Upper lobe of left lung (tissue), 6 donors: ENCODE data around the gene TMCO4. TPM values are rescaled to one million over a fixed set of nuclear protein-coding genes. Genes with fewer than 3 reads are reported as not detected.

Experiments used
- ATAC-seq, 2 donors: fragments of 200-7000 bp; cut with Tn5 transposase; one replicate each; pipeline ENCODE4 v1.9.1; 2022; ENCODE audit warnings: mild to moderate bottlenecking in 2 of 2, moderate library complexity in 2 of 2; ENCODE audit not compliant: low FRiP score in 2 of 2
- DNase-seq, 2 donors: peaks; one replicate each; pipeline ENCODE4 v3.0.0-alpha.2; 2019 to 2020
- H3K27ac ChIP-seq, 4 donors: fragments of 200-600 bp; sonication (generic); one replicate each; pipeline ENCODE4 v1.5.1; 2016 to 2019
- H3K27me3 ChIP-seq, 4 donors: fragments of 200-600 bp; sonication (generic); one replicate each; pipeline ENCODE4 v1.5.1; 2017 to 2019
- H3K36me3 ChIP-seq, 4 donors: fragments of 200-600 bp; sonication (generic); one replicate each; pipeline ENCODE4 v1.5.1; 2016 to 2019
- H3K4me1 ChIP-seq, 4 donors: fragments of 200-600 bp; sonication (generic); one replicate each; pipeline ENCODE4 v1.5.1; 2018 to 2019
- H3K4me3 ChIP-seq, 4 donors: fragments of 200-600 bp; sonication (generic); one replicate each; pipeline ENCODE4 v1.5.1; 2017 to 2019; ENCODE audit warnings: mild to moderate bottlenecking in 2 of 4, moderate library complexity in 1 of 4
- H3K9me3 ChIP-seq, 4 donors: fragments of 200-600 bp; sonication (generic); one replicate each; pipeline ENCODE4 v1.5.1; 2018 to 2019
- EP300 ChIP-seq, 4 donors: sonication (generic); formaldehyde crosslinking; IDR thresholded peaks; one replicate each; pipeline ENCODE4 v1.5.1; 2017; ENCODE audit warnings: antibody characterized with exemption in 4 of 4, control low read depth in 2 of 4
- POLR2A ChIP-seq, 4 donors: fragments of 450-650 bp; IDR thresholded peaks; one replicate each; pipeline ENCODE4 v1.5.1; 2016 to 2017; ENCODE audit warnings: antibody characterized with exemption in 4 of 4, mild to moderate bottlenecking in 2 of 4
- POLR2AphosphoS5 ChIP-seq, 2 donors: sonication (generic); formaldehyde crosslinking; IDR thresholded peaks; one replicate each; pipeline ENCODE4 v1.5.1; 2017; ENCODE audit warnings: antibody characterized with exemption in 2 of 2
- WGBS, 2 donors: methylation state at CpG; one replicate each; pipeline ENCODE4 v1.1.5; 2017 to 2018; 5-methylcytosine and 5-hydroxymethylcytosine counted together
- total RNA-seq, 6 donors: library from RNA; depleted of rRNA in 4 of 6; stranded (reverse); fragments of >200 nt in 4 of 6; gene quantifications; one replicate each; pipeline versions ENCODE4 v1.1.0 to v1.2.1, GENCODE V29; 2016 to 2021
- TF ChIP-seq, protein P1 (sequence below), 6 experiments: fragments of 450-650 bp in 4 of 6; fragments of 200-600 bp in 2 of 6; sonication (generic) in 2 of 6; IDR thresholded peaks; one replicate each; pipeline ENCODE4 v1.5.1; 2016 to 2019; ENCODE audit warnings: antibody characterized with exemption in 6 of 6
- donor health status: DM: no; HTN: no; CAD: no; lungs with moderate emphysema.
- donor health status: DM: no; HTN: yes; CAD: no; lungs with severe emphysema.

The TMCO4 gene
- total RNA-seq, 6 donors from 2014 or later = 19.1 to 46.1 (median 24.9) TPM

GRCh38 chr1:19683351-19683750 lies 116.4 kb downstream of the TMCO4 start:
- no peaks in the 10 kb centered on the region for H3K27me3 ChIP-seq

GRCh38 chr1:19682901-19683300 lies 116.8 kb downstream of the TMCO4 start:
- ATAC-seq (no peak), DNase-seq (peak in 1 of 2 donors; percentile 55)
- WGBS, 2 donors = 71 to 83% methylated on average over 3 to 6 of the region's 7 CpGs
- H3K4me3 ChIP-seq = no peak overlapping the region
- TF ChIP-seq POLR2AphosphoS5 (IDR thresholded peaks at IDR 0.05) (no peak), POLR2A (IDR thresholded peaks at IDR 0.05) (no peak), EP300 (IDR thresholded peaks at IDR 0.05) (no peak)
- TF ChIP-seq, protein P1, sequence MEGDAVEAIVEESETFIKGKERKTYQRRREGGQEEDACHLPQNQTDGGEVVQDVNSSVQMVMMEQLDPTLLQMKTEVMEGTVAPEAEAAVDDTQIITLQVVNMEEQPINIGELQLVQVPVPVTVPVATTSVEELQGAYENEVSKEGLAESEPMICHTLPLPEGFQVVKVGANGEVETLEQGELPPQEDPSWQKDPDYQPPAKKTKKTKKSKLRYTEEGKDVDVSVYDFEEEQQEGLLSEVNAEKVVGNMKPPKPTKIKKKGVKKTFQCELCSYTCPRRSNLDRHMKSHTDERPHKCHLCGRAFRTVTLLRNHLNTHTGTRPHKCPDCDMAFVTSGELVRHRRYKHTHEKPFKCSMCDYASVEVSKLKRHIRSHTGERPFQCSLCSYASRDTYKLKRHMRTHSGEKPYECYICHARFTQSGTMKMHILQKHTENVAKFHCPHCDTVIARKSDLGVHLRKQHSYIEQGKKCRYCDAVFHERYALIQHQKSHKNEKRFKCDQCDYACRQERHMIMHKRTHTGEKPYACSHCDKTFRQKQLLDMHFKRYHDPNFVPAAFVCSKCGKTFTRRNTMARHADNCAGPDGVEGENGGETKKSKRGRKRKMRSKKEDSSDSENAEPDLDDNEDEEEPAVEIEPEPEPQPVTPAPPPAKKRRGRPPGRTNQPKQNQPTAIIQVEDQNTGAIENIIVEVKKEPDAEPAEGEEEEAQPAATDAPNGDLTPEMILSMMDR (IDR thresholded peaks at IDR 0.05) = no peak
- no peak overlapping the region for H3K27ac ChIP-seq
- H3K27me3 ChIP-seq = no peaks in the 10 kb centered on the region
- no peaks in the 10 kb centered on the region for H3K9me3 ChIP-seq
- H3K4me1 ChIP-seq = no peaks in the 10 kb centered on the region
- peaks cover 0 to 25% (median 2%) of the 10 kb centered on the region in 4 donors for H3K36me3 ChIP-seq

More at GRCh38 chr1:19683351-19683750, 116.4 kb downstream of the TMCO4 start:
- DNase-seq (no peak), ATAC-seq (no peak)
- WGBS, 2 donors = 87 to 88% methylated on average over 4 to 8 of the region's 8 CpGs
- Histone ChIP-seq H3K27ac (no peak overlapping the region), H3K4me3 (no peak overlapping the region), H3K36me3 (peaks cover 0 to 29% (median 3%) of the 10 kb centered on the region in 4 donors), H3K9me3 (no peaks in the 10 kb centered on the region), H3K4me1 (no peaks in the 10 kb centered on the region)
- no peak for TF ChIP-seq POLR2A (IDR thresholded peaks at IDR 0.05)
- TF ChIP-seq EP300 (IDR thresholded peaks at IDR 0.05) = no peak
- TF ChIP-seq, protein P1 (IDR thresholded peaks at IDR 0.05) = no peak
- no peak for TF ChIP-seq POLR2AphosphoS5 (IDR thresholded peaks at IDR 0.05)

DNA sequence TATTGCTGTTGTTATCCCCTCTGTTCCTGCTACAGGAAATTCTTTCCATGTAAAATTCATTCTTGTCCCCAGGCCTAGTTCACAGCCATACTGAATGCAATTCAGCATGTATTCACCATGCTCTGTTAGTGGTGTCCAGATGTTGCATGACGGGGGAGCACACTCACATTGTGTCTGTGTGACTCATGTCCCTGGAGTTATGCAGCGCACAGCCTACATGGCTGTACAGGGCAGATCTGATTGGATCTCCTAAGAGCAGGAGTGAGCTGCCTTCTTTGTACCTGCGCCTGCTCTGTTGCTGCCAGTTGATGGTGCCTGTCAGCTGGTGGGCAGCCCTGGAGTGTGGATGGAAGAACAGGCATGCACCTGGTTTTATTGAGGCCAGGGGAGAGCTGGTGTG lies 117.5 kb downstream of the TMCO4 start:
- DNase-seq = no peak
- 94% methylated on average over 3 of the region's 3 CpGs for WGBS, 2 donors
- Histone ChIP-seq H3K27me3 (no peaks in the 10 kb centered on the region), H3K36me3 (peaks cover 0 to 19% (median 0%) of the 10 kb centered on the region in 4 donors), H3K27ac (no peak overlapping the region), H3K9me3 (no peaks in the 10 kb centered on the region), H3K4me3 (no peak overlapping the region), H3K4me1 (no peaks in the 10 kb centered on the region)
- no peak for TF ChIP-seq POLR2AphosphoS5 (IDR thresholded peaks at IDR 0.05)
- TF ChIP-seq, protein P1 (IDR thresholded peaks at IDR 0.05) = no peak
- no peak for TF ChIP-seq EP300 (IDR thresholded peaks at IDR 0.05)
- no peak for TF ChIP-seq POLR2A (IDR thresholded peaks at IDR 0.05)
- peak in 1 of 2 donors; percentile 36 for ATAC-seq

DNA sequence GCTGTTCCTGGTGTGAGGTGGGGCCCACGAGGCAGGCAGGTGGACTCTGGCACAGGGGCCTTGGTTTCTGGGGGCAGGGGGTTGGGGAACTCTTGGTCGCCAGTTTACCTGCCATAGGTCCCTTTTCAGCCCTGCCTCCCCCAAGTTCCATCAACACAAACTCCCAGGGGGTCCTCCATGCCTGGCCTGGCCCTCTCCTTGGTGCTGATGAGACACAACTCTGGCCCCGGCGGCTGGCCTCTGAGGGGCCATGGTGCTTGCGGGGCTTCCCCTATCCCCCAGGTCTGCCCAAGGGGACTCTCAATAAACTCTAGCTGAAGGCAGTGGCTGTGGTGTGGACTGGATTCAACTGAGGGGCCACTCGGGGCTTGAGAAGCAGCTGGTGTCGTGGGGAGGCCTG lies 119.1 kb downstream of the TMCO4 start:
- ATAC-seq (no peak), DNase-seq (peak in 1 of 2 donors; percentile 53)
- Histone ChIP-seq H3K9me3 (no peaks in the 10 kb centered on the region), H3K27ac (no peak overlapping the region), H3K36me3 (peaks cover 0 to 16% (median 0%) of the 10 kb centered on the region in 4 donors), H3K4me3 (no peak overlapping the region), H3K27me3 (no peaks in the 10 kb centered on the region), H3K4me1 (no peaks in the 10 kb centered on the region)
- TF ChIP-seq, protein P1 (IDR thresholded peaks at IDR 0.05) = no peak
- TF ChIP-seq POLR2AphosphoS5 (IDR thresholded peaks at IDR 0.05) = no peak
- no peak for TF ChIP-seq POLR2A (IDR thresholded peaks at IDR 0.05)
- no peak for TF ChIP-seq EP300 (IDR thresholded peaks at IDR 0.05)
- 77% methylated on average over 7 of the region's 7 CpGs; no CpG with 5 or more reads in 1 of the 2 donors for WGBS, 2 donors

DNA sequence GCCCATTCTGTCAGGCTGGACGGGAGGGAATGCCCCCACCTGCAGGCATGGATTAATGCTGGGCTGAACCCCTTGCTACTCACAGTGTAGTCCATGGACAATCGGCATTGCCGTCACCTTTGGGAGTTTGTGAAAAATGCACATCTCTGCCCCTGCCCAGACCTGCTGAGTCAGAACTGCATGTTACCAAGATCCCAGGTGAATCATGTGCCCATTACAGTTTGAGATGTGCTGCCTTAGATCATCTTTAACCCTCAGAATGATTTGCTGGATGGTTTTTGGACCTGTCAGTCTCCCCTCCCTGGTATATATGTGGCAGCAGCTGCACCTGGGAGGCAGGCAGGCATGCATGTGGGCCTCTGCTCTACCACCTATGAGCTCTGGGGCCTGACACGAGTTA lies 120.0 kb downstream of the TMCO4 start:
- DNase-seq = no peak
- Histone ChIP-seq H3K9me3 (no peaks in the 10 kb centered on the region), H3K36me3 (peaks cover 0 to 15% (median 0%) of the 10 kb centered on the region in 4 donors), H3K4me3 (no peak overlapping the region), H3K4me1 (no peaks in the 10 kb centered on the region), H3K27me3 (no peaks in the 10 kb centered on the region), H3K27ac (no peak overlapping the region)
- no peak for TF ChIP-seq POLR2A (IDR thresholded peaks at IDR 0.05)
- no peak for TF ChIP-seq EP300 (IDR thresholded peaks at IDR 0.05)
- TF ChIP-seq, protein P1 (IDR thresholded peaks at IDR 0.05) = no peak
- TF ChIP-seq POLR2AphosphoS5 (IDR thresholded peaks at IDR 0.05) = no peak
- ATAC-seq = no peak
- 74 to 82% methylated on average over 4 of the region's 4 CpGs for WGBS, 2 donors
